ENCODE measurements around the gene PDZD2.

The PDZD2 gene

DNA sequence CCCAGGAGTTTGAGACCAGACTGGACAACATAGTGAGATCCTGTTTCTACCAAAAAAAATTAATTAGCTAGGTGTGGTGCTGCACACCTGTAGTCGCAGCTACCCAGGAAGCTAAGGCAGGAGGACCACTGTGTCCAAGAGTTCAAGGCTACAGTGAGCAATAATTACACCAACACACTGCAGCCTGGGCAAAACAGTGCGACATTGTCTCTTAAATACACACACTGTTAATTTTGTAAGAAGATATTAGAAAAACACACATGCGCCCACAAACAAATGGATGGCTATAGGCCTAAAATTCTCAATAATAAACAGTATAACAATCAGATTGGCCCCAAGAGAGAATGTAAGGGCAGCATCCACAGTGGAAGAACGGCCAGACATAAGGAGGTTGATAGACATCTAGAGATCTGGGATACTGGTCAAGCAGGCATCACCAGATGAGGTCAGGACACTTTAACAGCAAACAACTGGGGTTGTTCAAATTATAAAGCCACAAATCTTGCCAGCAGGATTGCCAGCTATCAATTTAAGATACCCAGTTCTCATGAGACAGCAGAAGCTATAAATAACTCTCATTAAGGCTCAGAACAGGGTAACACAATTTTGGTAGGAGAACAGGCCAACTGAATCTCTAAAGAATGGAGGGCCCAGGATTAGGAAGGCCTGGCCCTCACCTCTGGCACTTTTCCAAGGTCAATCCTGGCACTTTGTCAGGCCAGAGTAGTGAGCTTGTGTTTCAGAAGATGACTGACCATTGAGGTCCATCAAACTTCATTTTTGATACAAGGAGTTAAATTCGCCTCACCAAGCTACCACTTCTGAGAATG is 505.7 kb downstream of the PDZD2 start:
- DNase-seq (ENCODE audit: low spot score): no peak

DNA sequence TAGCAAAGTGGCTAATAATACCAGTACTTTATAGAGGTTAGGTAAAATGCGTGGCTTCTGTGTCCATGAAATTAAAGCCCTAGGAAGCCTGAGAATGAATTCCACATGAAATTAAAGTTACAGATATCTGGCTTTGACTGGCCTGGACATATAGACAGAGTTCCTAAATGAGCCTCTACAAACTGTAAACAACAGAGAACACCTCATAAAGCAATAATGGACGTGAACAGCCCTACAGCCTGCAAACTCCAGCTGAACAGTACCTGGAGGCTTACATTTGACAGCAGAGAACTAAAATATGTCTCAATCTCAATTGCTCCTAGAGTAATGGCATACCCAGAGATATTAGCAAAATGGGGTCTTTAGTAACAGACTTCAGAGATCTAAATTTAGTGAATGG is 506.4 kb downstream of the PDZD2 start:
- no peak for DNase-seq (ENCODE audit: low spot score)

DNA sequence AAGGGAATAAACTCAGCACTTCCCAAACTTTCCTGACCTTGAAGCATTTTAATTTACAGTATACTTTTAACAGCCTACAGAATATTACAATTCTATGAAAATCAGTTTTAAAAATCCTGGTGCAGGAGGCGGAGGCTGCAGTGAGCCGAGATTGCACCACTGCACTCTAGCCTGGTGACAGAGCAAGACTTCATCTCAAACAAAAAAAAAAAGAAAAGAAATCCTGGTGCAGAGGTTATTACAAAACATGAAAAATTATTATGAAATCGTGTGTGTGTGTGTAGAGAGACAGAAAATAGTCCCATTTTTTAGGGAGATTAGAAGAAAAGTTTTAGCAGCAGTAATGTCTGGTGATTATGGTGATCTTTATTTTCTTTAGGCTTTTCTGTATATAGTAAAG is 508.3 kb downstream of the PDZD2 start:
- no peak for DNase-seq (ENCODE audit: low spot score)

DNA sequence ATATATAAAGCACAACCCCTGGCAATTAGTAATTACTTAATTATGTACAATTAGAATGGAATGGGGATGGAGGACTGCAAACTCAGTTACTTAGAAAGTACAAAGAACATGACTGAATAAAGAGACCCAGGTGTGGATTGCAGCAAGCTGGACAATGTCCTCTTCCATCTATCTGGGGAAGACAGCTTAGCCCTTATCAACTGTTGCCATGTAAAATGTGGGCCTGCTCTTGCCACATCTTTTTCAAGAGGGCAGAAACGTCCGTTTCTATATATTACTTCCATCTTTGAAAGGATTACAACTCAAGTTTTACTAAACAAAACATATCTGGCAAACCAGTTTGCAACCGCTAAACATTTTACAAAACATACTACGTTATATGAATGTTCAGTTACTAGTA is 509.0 kb downstream of the PDZD2 start:
- DNase-seq (ENCODE audit: low spot score): no peak

DNA sequence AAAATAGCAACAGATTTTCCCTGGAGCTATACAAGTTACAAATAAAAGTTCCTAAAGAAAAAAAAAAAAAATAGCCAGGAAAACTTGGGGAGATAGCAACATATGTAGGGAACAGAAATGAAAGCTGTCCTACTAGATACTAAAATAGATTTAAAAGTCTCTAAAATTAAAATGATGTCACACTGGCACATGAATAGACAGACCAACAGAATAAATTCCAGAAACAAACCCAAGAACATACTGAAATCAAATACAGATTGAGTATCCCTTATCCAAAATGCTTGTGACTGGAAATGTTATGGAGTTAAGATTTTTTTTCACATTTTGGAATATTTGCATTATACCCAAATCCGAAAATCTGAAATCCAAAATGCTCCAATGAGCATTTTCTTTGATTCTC is 511.4 kb downstream of the PDZD2 start:
- no peak for DNase-seq (ENCODE audit: low spot score)

DNA sequence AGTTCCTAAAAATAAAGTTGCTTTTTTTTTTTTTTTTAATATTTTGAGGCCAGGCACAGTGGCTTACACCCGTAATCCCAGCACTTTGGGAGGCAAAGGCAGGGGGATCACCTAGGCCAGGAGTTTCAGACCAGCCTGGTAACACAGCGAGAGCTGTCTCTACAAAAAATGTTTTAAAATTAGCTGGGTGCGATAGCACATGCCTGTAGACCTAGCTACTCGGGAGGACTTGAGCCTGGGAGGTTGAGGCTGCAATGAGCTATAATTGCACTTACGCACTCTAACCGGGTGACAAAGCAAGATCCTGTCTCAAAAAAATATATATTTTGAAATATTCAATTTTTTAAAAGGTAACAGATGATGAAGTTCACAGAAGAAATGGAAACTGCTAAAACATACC is 512.3 kb downstream of the PDZD2 start:
- DNase-seq (ENCODE audit: low spot score): no peak

DNA sequence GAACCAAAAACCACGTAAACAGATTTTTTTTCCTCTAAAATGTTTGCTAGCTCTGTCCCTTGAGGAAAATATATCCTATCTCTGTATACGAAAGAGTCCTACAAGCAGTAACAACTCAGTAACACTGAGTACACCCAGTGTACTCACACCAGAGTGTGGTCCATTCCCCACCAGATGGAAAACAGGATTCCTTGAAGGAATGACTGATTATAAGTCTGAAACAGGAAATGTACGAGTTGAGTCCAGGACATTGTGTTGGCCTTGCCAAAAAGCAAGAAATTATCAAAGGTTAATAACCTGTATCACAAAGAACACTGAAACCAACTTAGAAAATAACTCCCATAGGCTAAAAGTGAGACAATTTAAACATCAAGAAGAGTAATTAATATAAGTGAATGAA is 514.8 kb downstream of the PDZD2 start:
- DNase-seq (ENCODE audit: low spot score): no peak

DNA sequence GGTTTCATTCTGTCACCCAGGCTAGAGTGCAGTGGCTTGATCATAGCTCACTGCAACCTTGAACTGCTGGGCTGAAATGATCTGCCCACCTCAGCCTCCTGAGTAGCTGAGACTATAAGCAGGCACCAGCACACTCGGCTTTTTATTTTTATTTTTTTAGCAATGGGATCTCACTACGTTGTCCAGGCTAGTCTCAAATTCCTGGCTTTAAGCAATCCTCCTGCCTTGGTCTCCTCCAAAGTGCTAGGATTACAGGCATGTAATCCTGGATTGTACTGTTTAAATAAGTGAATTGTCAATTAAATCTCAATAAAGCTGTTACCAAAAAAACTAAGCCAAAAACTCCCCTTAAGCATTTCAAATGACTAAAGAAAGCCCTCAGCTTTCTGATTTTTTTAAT is 516.3 kb downstream of the PDZD2 start:
- DNase-seq (ENCODE audit: low spot score): no peak

DNA sequence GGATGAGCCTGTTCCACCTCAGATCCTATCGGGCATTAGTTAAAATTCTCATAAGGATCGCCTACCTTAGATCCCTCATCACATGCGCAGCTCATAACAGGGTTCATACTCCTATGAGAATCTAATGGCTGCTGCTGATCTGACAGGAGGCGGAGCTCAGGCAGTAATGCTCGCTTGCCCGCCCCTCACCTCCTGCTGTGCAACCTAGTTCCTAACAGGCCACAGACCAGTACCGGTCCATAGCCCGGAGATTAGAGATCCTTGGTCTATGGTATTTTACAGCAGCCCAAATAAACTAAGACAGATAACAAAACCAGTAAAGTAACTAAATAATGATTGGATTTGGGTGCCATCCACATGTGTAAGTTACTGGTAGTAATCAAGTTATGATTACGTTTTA is 517.7 kb downstream of the PDZD2 start:
- no peak for DNase-seq (ENCODE audit: low spot score)

DNA sequence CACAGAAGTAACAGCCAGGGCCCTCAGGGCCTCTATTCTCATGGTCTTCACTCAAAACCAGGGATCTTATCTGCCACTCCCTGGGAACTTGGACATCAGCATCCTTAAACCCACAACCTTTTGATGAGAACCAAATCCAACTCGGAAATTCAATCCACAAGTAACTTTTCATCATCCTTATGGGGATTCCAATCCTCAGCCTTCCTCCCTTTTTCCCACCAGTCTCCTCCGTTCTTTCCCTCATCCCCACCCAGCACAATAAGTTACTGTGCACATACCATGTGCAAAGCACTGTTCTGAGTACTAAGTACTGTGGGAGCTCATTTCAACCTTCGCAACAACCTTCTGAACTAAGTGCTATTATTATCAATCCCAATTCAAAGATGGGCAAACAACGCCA is 518.1 kb downstream of the PDZD2 start:
- no peak for DNase-seq (ENCODE audit: low spot score)

DNA sequence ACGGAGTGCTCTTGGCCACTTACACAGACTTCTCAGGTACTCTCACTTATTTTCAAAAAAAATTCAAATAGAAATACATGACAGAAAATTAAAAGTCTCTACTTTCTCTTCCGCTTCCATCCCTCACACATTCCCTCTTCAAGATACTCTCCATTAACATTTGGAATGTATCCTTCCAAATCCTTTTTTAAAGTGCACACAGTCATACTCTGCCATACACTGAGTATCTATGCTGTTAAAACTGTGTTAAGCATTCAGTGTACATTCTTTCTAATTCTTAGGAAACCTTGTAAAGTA is 519.7 kb downstream of the PDZD2 start:
- DNase-seq (ENCODE audit: low spot score): no peak

DNA sequence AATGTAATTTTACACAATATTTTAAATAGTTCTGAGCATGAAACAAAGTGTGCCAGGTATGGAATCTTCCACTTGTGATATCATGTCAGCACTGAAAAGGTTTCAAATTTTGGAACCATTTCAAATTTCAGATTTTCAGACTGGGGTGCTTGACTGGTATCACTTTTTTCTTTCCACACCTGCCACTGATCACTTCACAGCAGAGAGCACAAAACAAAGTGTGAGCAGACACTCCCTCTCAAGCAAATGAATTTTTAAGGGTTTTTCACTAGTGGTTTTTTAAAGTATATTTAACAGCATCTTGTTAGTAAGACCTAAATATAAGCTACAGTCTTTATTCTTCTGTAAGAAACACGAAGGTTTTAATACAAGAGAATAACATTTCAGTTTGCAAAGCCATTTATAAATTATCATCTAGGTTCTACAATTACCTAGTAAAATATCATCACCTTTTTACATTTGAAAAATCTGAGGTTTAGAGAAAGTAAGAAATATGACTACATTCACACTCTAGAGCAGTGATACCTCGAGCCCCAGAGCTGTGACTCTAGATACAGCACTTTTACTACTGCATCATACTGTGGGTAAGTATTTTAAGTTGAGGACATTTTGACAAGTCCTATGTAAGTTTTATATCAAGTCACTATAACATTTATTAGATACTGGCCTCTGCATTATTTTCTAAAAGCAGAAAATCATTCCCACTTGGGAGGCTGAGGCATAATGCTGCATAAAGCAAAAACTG is 520.6 kb downstream of the PDZD2 start:
- no peak for DNase-seq (ENCODE audit: low spot score)

DNA sequence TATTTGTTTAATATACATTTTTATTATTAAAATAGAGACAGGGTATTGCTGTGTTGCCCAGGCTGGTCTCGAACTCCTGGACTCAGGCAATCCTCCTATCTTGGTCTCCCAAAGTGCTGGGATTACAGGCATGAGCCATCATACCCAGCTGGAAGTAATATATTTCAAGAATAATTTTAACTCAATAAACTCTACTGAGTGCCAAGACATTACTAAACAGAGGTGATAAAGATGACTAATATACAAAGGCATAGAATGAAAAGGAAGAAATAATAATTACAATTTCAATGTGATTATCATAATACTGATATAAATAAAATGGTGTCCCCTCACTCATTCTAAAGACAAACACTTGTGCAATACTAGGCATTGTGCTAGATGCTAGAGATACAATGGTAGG is 521.3 kb downstream of the PDZD2 start:
- no peak for DNase-seq (ENCODE audit: low spot score)

All from pons (tissue), 1 donor.